ENCODE measurements around the gene HLA-DQA2. TPM values are rescaled to one million over a fixed set of nuclear protein-coding genes. Genes with fewer than 3 reads are reported as not detected.
"Not testable (repeated sequence)": the region's sequence is repeated elsewhere in the genome, so short reads cannot be mapped to it uniquely, and the experiment has no call there.

Gene HLA-DQA2
- total RNA-seq = under 1 TPM in 1 of 2 donors, not detected in 1; 0.17 TPM
- under 1 TPM in 1 of 2 donors, not detected in 1; 0.43 TPM for polyA plus RNA-seq (ENCODE audit: insufficient read length in 2 of 2)
- long read RNA-seq, donor 1 = 0 reads
- long read RNA-seq, donor 2 = 0 reads
- long read RNA-seq, donor 3 = 0 reads
- long read RNA-seq, donor 4 = 0 reads

DNA sequence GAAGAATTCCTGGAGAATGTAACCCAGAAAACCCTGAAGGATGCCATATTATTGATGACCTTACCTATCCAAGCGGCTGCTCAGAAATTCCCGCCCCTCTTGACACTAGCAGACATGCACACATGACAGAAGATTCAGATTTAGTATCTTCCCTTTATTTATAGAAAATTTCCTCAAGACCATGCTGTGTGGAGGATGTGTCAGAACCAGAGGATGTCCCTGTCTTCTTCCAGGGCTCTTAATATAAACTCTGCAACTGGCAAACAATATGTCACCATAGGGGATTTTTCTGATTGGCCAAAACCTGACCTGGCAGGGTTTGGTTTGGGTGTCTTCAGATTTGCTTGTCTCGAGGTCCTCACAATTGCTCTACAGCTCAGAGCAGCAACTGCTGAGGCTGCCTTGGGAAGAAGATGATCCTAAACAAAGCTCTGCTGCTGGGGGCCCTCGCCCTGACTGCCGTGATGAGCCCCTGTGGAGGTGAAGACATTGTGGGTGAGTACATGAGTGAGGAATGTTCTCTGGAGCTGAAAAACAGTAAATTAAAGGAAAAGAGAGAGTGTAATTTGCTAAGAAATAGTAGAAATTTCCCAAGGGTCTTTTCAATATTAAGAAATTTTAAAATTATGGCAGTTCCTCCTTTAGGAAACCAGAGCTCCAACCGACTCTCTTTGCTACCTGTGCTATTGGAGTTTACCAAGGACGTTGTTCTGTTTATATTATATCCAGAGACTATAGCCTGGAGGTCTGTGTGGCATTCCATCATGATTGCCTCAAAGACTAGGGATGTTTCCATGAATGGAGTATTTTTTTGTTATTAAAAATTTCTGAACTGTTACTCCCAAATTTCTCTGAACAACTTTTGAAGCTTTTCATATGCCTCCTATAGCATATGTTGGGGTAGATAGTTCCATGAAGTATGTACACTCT is at the start of gene HLA-DQA2:
Gene HLA-DQA2, plus strand, starts transcription at position 361 of the 930 bp plus-strand sequence. Its CDS starts 53 bp downstream, at position 414.
- Histone ChIP-seq H3K27me3 (ENCODE audit: control insufficient read depth, insufficient read depth, low read length) (no peaks in the 10 kb centered on the region), H3K4me3 (ENCODE audit: low read depth, low read length) (no peak within 1 kb of the TSS), H3K9me3 (ENCODE audit: control insufficient read depth, insufficient read depth, low read length) (no peaks in the 10 kb centered on the region), H3K36me3 (ENCODE audit: control insufficient read depth, insufficient read depth, low read length) (no peaks in the 10 kb centered on the region), H3K27ac (ENCODE audit: low read depth, low read length) (no peak within 1 kb of the TSS), H3K4me1 (ENCODE audit: control insufficient read depth, insufficient read depth, low read length) (no peaks in the 10 kb centered on the region)
- no peak for DNase-seq (ENCODE audit: low read depth in 4 of 6, low spot score in 6 of 6)
- WGBS (ENCODE audit: insufficient coverage) = 53% methylated on average over 3 of the region's 7 CpGs

DNA sequence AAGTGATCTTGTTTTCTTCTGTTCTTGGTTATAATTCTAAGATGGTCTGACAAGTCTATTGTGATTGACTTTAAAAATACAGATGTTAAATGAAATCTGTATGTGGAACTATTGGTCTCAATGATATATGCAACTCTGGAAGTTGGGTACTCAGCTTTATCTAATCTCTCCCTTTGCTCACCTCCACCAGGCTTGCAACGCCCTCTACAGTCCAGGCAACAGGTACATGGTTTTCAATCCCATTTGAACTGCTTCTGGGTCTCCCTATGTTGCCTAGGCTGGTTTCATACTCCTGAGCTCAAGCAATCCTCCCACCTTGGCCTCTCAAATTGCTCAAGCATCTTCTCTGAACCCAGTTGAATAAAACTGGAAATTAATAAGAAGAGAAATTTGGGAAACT is 49.2 kb upstream of the HLA-DQA2 start:
- H3K4me3 ChIP-seq (ENCODE audit: low read depth, low read length) = no peak overlapping the region
- no peaks in the 10 kb centered on the region for H3K27me3 ChIP-seq (ENCODE audit: control insufficient read depth, insufficient read depth, low read length)
- no peak overlapping the region for H3K27ac ChIP-seq (ENCODE audit: low read depth, low read length)
- H3K36me3 ChIP-seq (ENCODE audit: control insufficient read depth, insufficient read depth, low read length) = no peaks in the 10 kb centered on the region
- no peaks in the 10 kb centered on the region for H3K4me1 ChIP-seq (ENCODE audit: control insufficient read depth, insufficient read depth, low read length)
- WGBS (ENCODE audit: insufficient coverage) = 0% methylated on average over 1 of the region's 1 CpG
- no peak for DNase-seq (ENCODE audit: low read depth in 4 of 6, low spot score in 6 of 6)
- H3K9me3 ChIP-seq (ENCODE audit: control insufficient read depth, insufficient read depth, low read length) = no peaks in the 10 kb centered on the region

DNA sequence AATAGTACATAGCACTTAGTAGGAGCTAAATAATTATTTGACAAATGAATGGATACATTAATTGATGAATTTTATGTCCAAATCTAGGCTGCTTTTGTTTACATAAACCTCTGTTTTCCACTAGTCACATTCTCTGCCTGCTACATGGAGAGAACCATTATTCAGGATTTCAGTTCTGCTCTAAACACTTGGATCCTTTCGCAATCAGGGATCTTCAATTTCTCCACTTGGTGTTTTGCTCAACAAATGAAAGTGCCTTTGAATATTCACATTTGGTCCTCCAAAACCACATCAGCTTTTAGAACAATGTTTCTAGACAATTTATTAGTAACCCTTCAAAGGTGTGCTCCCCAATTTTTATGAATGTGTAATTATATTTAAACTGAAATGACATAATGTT is 44.2 kb upstream of the HLA-DQA2 start:
- H3K27ac ChIP-seq (ENCODE audit: low read depth, low read length) = no peak overlapping the region
- H3K36me3 ChIP-seq (ENCODE audit: control insufficient read depth, insufficient read depth, low read length) = no peaks in the 10 kb centered on the region
- no peak overlapping the region for H3K4me3 ChIP-seq (ENCODE audit: low read depth, low read length)
- no peaks in the 10 kb centered on the region for H3K9me3 ChIP-seq (ENCODE audit: control insufficient read depth, insufficient read depth, low read length)
- H3K4me1 ChIP-seq (ENCODE audit: control insufficient read depth, insufficient read depth, low read length) = no peaks in the 10 kb centered on the region
- no peaks in the 10 kb centered on the region for H3K27me3 ChIP-seq (ENCODE audit: control insufficient read depth, insufficient read depth, low read length)
- DNase-seq (ENCODE audit: low read depth in 4 of 6, low spot score in 6 of 6) = no peak
- WGBS (ENCODE audit: insufficient coverage) = 80% methylated on average over 1 of the region's 1 CpG

DNA sequence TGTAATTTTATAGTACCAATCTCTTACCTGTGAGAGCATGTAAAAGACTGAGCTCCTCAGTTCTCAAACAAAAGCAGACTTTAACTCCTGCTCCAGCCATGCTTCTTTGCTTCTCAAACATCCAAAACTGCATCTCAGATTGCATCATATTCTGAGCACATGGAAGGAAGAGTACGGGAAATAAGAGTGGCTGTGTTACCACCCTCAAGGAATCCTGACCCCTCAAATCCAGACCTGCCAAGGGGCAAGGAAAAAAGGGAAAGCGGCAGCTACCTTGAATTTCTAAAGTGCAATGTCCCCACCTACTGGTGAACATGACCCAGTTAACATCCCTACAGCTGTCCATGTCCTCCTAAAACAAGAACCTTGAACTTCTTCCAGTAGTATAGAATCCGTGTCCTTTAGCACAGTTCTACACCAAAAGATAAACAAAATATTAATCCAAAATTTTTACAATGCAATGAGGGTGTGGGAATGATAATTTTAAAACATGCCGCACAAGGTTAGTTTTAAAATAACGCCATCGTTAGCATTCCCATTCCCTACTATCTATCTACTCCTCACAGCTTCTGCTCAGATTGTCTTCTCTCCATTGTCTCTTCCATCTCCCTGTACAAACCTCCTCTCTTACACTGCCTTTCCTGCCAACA is 40.7 kb upstream of the HLA-DQA2 start:
- Histone ChIP-seq H3K4me1 (ENCODE audit: control insufficient read depth, insufficient read depth, low read length) (no peaks in the 10 kb centered on the region), H3K4me3 (ENCODE audit: low read depth, low read length) (no peak overlapping the region), H3K9me3 (ENCODE audit: control insufficient read depth, insufficient read depth, low read length) (no peaks in the 10 kb centered on the region), H3K36me3 (ENCODE audit: control insufficient read depth, insufficient read depth, low read length) (no peaks in the 10 kb centered on the region), H3K27me3 (ENCODE audit: control insufficient read depth, insufficient read depth, low read length) (no peaks in the 10 kb centered on the region), H3K27ac (ENCODE audit: low read depth, low read length) (no peak overlapping the region)
- WGBS (ENCODE audit: insufficient coverage) = 0% methylated on average over 2 of the region's 6 CpGs
- peak; percentile 15 to 92 (median 49) for DNase-seq (ENCODE audit: low read depth in 4 of 6, low spot score in 6 of 6)

DNA sequence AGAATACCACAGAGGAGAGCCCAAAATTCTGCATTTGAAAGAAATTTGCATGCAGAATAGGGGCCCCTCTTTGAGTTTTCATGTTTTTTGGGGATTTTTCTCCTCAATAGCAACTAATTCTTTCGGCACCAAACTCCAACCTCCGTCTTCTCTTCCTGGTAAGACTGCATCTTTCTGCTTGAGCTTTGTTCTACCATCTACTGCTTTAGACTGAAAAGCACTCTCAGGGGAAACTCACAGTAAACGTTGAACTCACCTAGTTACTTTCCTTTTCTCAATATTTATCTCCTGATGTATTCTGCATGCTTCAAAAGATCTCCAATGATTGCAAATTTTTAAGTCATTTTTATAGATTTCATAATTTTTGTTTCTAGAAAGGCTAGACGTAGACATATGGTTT is 37.8 kb upstream of the HLA-DQA2 start:
- Histone ChIP-seq H3K27me3 (ENCODE audit: control insufficient read depth, insufficient read depth, low read length) (no peaks in the 10 kb centered on the region), H3K4me1 (ENCODE audit: control insufficient read depth, insufficient read depth, low read length) (no peaks in the 10 kb centered on the region), H3K4me3 (ENCODE audit: low read depth, low read length) (no peak overlapping the region), H3K9me3 (ENCODE audit: control insufficient read depth, insufficient read depth, low read length) (no peaks in the 10 kb centered on the region), H3K27ac (ENCODE audit: low read depth, low read length) (no peak overlapping the region), H3K36me3 (ENCODE audit: control insufficient read depth, insufficient read depth, low read length) (no peaks in the 10 kb centered on the region)
- no peak for DNase-seq (ENCODE audit: low read depth in 4 of 6, low spot score in 6 of 6)
- WGBS (ENCODE audit: insufficient coverage) = 86% methylated on average over 2 of the region's 4 CpGs

DNA sequence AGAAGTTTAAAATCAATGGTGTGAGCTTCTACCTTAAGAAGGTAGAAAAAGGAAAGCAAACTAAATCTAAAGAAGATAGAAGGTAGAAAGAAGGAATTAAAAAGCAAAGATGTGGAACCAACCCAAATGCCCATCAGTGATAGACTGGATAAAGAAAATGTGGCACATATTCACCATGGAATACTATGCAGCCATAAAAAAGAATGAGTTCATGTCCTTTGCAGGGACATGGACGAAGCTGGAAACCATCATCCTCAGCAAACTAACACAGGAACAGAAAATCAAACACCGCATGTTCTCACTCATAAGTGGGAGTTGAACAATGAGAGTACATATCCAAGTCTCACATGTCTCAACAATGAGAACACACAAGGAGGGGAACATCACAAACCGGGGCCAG is 36.0 kb upstream of the HLA-DQA2 start:
- H3K27me3 ChIP-seq (ENCODE audit: control insufficient read depth, insufficient read depth, low read length); H3K4me1 ChIP-seq (ENCODE audit: control insufficient read depth, insufficient read depth, low read length); DNase-seq (ENCODE audit: low read depth in 4 of 6, low spot score in 6 of 6); H3K4me3 ChIP-seq (ENCODE audit: low read depth, low read length); H3K9me3 ChIP-seq (ENCODE audit: control insufficient read depth, insufficient read depth, low read length); H3K36me3 ChIP-seq (ENCODE audit: control insufficient read depth, insufficient read depth, low read length); H3K27ac ChIP-seq (ENCODE audit: low read depth, low read length): not testable (repeated sequence)
- 80% methylated on average over 1 of the region's 3 CpGs for WGBS (ENCODE audit: insufficient coverage)

DNA sequence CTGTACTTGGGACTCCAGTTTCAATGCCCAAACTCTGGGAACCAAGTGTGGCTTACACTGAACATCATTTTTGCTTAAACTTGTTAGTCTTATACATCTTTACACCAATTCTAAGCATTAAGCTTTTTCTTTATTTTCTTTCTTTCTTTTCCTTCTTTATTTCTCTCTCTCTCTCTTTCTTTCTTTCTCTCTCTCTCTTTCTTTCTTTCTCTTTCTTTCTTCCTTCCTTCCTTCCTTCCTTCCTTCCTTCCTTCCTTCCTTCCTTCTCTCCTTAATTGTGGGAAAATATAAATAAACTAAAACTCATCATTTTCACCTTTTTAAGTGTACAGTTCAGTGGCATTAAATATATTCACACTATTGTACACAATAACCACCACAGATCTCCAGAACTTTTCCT is 31.6 kb upstream of the HLA-DQA2 start:
- DNase-seq (ENCODE audit: low read depth in 4 of 6, low spot score in 6 of 6) = no peak

DNA sequence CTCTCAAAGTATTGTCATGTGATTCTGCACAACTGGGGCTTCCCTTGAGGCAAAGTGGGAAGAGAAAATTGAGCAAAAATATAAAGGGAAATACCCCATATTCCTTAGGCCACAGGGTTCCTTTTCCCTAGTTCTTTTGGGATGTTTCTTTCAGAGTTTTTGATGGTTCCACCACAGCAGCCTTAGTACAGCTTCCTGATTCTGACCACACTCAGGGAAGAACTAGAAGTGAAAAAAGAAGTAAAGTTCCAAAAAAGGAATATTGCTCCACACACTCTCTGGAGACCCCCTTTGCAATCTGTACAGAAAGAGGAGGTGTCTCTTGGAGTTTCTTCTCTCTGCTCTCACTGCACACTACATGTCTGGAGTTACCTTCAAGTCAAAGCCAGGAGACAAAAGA is 27.9 kb upstream of the HLA-DQA2 start:
- Histone ChIP-seq H3K4me3 (ENCODE audit: low read depth, low read length) (no peak overlapping the region), H3K9me3 (ENCODE audit: control insufficient read depth, insufficient read depth, low read length) (no peaks in the 10 kb centered on the region), H3K27ac (ENCODE audit: low read depth, low read length) (no peak overlapping the region), H3K36me3 (ENCODE audit: control insufficient read depth, insufficient read depth, low read length) (no peaks in the 10 kb centered on the region), H3K4me1 (ENCODE audit: control insufficient read depth, insufficient read depth, low read length) (no peaks in the 10 kb centered on the region), H3K27me3 (ENCODE audit: control insufficient read depth, insufficient read depth, low read length) (no peaks in the 10 kb centered on the region)
- DNase-seq (ENCODE audit: low read depth in 4 of 6, low spot score in 6 of 6) = no peak

More for the DNA sequence above, 31.6 kb upstream of the HLA-DQA2 start:
- H3K27me3 ChIP-seq (ENCODE audit: control insufficient read depth, insufficient read depth, low read length) = no peaks in the 10 kb centered on the region
- H3K27ac ChIP-seq (ENCODE audit: low read depth, low read length) = no peak overlapping the region
- H3K4me3 ChIP-seq (ENCODE audit: low read depth, low read length) = no peak overlapping the region
- H3K36me3 ChIP-seq (ENCODE audit: control insufficient read depth, insufficient read depth, low read length) = no peaks in the 10 kb centered on the region
- no peaks in the 10 kb centered on the region for H3K9me3 ChIP-seq (ENCODE audit: control insufficient read depth, insufficient read depth, low read length)
- H3K4me1 ChIP-seq (ENCODE audit: control insufficient read depth, insufficient read depth, low read length) = no peaks in the 10 kb centered on the region

DNA sequence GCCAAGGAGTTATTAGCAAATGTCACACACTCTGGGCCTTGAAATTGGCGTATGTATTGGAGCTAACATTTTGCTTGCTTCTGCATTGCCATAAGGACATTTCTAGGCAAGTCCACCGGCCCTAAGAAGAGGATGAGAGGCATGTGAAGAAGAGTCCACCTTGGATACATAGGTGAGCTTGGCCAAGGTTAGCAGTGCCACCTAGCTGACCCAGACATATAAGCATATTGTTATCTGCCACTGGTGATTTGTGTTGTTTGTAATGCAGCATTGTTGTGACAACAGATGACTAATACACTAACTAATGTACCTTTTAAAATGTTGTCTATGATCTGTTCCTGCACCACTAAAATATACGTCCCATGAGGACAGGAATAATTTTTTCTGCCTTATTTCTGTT is 24.8 kb upstream of the HLA-DQA2 start:
- no peaks in the 10 kb centered on the region for H3K27me3 ChIP-seq (ENCODE audit: control insufficient read depth, insufficient read depth, low read length)
- H3K9me3 ChIP-seq (ENCODE audit: control insufficient read depth, insufficient read depth, low read length) = no peaks in the 10 kb centered on the region
- WGBS (ENCODE audit: insufficient coverage) = 100% methylated on average over 1 of the region's 3 CpGs
- no peak overlapping the region for H3K27ac ChIP-seq (ENCODE audit: low read depth, low read length)
- H3K4me3 ChIP-seq (ENCODE audit: low read depth, low read length) = no peak overlapping the region
- no peaks in the 10 kb centered on the region for H3K36me3 ChIP-seq (ENCODE audit: control insufficient read depth, insufficient read depth, low read length)
- DNase-seq (ENCODE audit: low read depth in 4 of 6, low spot score in 6 of 6) = no peak
- H3K4me1 ChIP-seq (ENCODE audit: control insufficient read depth, insufficient read depth, low read length) = no peaks in the 10 kb centered on the region

All from spinal cord (tissue), 10 donors.